AG09319 (cell line): Measurements from ENCODE around the gene TREML2.

Experiments used
- DNase-seq: peaks from one replicate; pipeline ENCODE4 v3.0.0-alpha.2; 2010; ENCODE audit warnings: low read depth; ENCODE audit errors: extremely low read depth
- CTCF ChIP-seq: IDR thresholded peaks from 2 replicates; pipeline ENCODE4 v1.5.1; 2011; ENCODE audit warnings: low read depth, mild to moderate bottlenecking, inconsistent platforms, low read length, moderate library complexity

TREML2 gene

GRCh38 chr6:41156001-41156400 lies 44.9 kb downstream of the TREML2 start:
- DNase-seq = no peak
- TF ChIP-seq CTCF = no peak

GRCh38 chr6:41155132-41155805 lies 45.7 kb downstream of the TREML2 start:
- no peak for DNase-seq
- no peak for TF ChIP-seq CTCF

GRCh38 chr6:41153992-41154625 lies 46.8 kb downstream of the TREML2 start, which contains the start of gene TREML1:
Gene TREML1, minus strand, starts transcription at chr6:41154347. Its CDS starts 59 bp downstream, at chr6:41154288.
- DNase-seq = no peak
- no peak for TF ChIP-seq CTCF

DNA sequence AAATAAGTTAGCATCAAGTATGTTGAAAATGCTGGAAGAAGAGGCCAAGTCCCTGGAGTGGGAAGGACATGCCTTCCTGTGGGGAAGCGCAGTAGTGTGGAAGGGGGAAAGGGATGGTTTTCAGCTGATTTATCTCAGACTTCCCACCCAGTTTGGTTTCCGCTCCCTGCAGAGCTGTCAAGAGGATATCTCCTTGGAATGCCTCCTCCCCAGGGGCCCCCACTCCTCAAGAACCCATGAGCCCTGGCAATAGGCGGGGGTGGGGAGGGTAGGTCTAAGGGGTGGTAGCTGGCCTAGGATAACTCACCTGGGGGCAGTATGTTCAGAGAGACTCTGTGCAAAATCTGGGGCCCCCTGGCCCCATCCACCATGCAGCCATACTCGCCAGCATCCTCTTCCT lies 47.5 kb downstream of the TREML2 start:
- DNase-seq = no peak
- no peak for TF ChIP-seq CTCF

GRCh38 chr6:41150671-41151070 lies 50.3 kb downstream of the TREML2 start:
- no peak for DNase-seq
- TF ChIP-seq CTCF = no peak

GRCh38 chr6:41147917-41148316 lies 53.0 kb downstream of the TREML2 start:
- DNase-seq = no peak
- no peak for TF ChIP-seq CTCF
